GM12878 (cell line): Measurements from ENCODE around the gene TCF4. TPM values are rescaled to one million over a fixed set of nuclear protein-coding genes. Genes with fewer than 3 reads are reported as not detected.
A peak's percentile ranks its signal among the peaks of the same experiment; 100 is the strongest.

Experiments
- ATF7 ChIP-seq: fragments of 450-650 bp; IDR thresholded peaks from 2 replicates; pipeline ENCODE4 v1.6.1; 2016; ENCODE audit warnings: low read depth, mild to moderate bottlenecking
- BHLHE40 ChIP-seq, 2 experiments: fragments of 450-650 bp in 1 of 2; IDR thresholded peaks; 2 replicates each; pipeline ENCODE4 v1.6.1; 2011 to 2017; ENCODE audit warnings: low read depth in 2 of 2, borderline replicate concordance in 1 of 2, improper control_type of control experiment in 1 of 2, low read length in 1 of 2, mild to moderate bottlenecking in 1 of 2
- BMI1 ChIP-seq: fragments of 450-650 bp; IDR thresholded peaks from 2 replicates; pipeline ENCODE4 v1.6.1; 2016; ENCODE audit warnings: mild to moderate bottlenecking, moderate library complexity, borderline replicate concordance
- CBFB ChIP-seq: IDR thresholded peaks from 2 replicates; pipeline ENCODE4 v1.6.1; 2016; ENCODE audit warnings: antibody characterized with exemption, low read depth
- CHD2 ChIP-seq: IDR thresholded peaks from 2 replicates; pipeline ENCODE4 v1.6.1; 2011; ENCODE audit warnings: low read depth, low read length, improper control_type of control experiment, borderline replicate concordance
- EED ChIP-seq: sonication (generic); IDR thresholded peaks from 2 replicates; pipeline ENCODE4 v1.6.1; 2016; ENCODE audit warnings: antibody characterized with exemption, low read depth
- ETV6 ChIP-seq, 2 experiments: fragments of 450-650 bp in 1 of 2; IDR thresholded peaks in 1 of 2; conservative IDR thresholded peaks in 1 of 2; 2 replicates each; pipeline ENCODE4 v1.6.1; 2014; ENCODE audit warnings: antibody characterized with exemption in 1 of 2, borderline replicate concordance in 1 of 2, low read depth in 1 of 2, mild to moderate bottlenecking in 1 of 2, moderate library complexity in 1 of 2
- FOS ChIP-seq: IDR thresholded peaks from 3 replicates; pipeline ENCODE4 v1.6.1; 2011; ENCODE audit warnings: borderline replicate concordance; ENCODE audit not compliant: insufficient read length; ENCODE audit errors: extremely low read depth
- JUNB ChIP-seq: IDR thresholded peaks from 2 replicates; pipeline ENCODE4 v1.6.1; 2016; ENCODE audit warnings: antibody characterized with exemption, mild to moderate bottlenecking
- MEF2B ChIP-seq: fragments of 450-650 bp; IDR thresholded peaks from 2 replicates; pipeline ENCODE4 v1.6.1; 2018; ENCODE audit warnings: mild to moderate bottlenecking, moderate library complexity; ENCODE audit not compliant: partially characterized antibody, poor library complexity, severe bottlenecking
- MYB ChIP-seq: fragments of 150-350 bp; IDR thresholded peaks from 2 replicates; pipeline ENCODE4 v1.6.1; 2014; ENCODE audit warnings: mild to moderate bottlenecking, low read depth, low read length, borderline replicate concordance
- NRF1 ChIP-seq: conservative IDR thresholded peaks from 2 replicates; pipeline ENCODE4 v1.6.1; 2011; ENCODE audit warnings: mild to moderate bottlenecking, low read depth, low read length, improper control_type of control experiment
- PAX5 ChIP-seq: IDR thresholded peaks from 2 replicates; pipeline ENCODE4 v1.6.1; 2011; ENCODE audit warnings: low read depth, low read length, borderline replicate concordance
- RBBP5 ChIP-seq: fragments of 200-600 bp; sonication (generic); conservative IDR thresholded peaks from 2 replicates; pipeline ENCODE4 v1.6.1; 2016
- TBL1XR1 ChIP-seq: IDR thresholded peaks from 2 replicates; pipeline ENCODE4 v1.6.1; 2012; ENCODE audit warnings: low read depth, low read length, improper control_type of control experiment
- ZNF217 ChIP-seq: fragments of 450-650 bp; IDR thresholded peaks from 2 replicates; pipeline ENCODE4 v1.6.1; 2017; ENCODE audit warnings: antibody characterized with exemption, mild to moderate bottlenecking
- ZSCAN29 ChIP-seq: fragments of 450-650 bp; IDR thresholded peaks from 2 replicates; pipeline ENCODE4 v1.6.1; 2017; ENCODE audit warnings: mild to moderate bottlenecking, moderate library complexity
- polyA plus RNA-seq, 11 experiments: library from polyadenylated mRNA; depleted of rRNA in 4 of 11; unstranded in 6 of 11; stranded (reverse) in 5 of 11; fragments of >200 nt; fragmentation: Nextera tagmentation in 4 of 11; fragmentation: Illumina TruSeq in 1 of 11; extraction: Ambion mirVana in 4 of 11; extraction: Trizol in 1 of 11; gene quantifications; 1 replicate in 1 of 11; 2 replicates in 10 of 11; pipeline versions ENCODE4 v1.2.1 to v1.2.3, GENCODE V29; 2011 to 2016; ENCODE audit warnings: inconsistent platforms in 2 of 11, missing spikeins in 2 of 11, low read depth in 1 of 11
- total RNA-seq, 4 experiments: library from RNA; depleted of rRNA in 3 of 4; stranded (reverse); fragments of >200 nt in 3 of 4; fragmentation: Illumina TruSeq in 1 of 4; extraction: Trizol in 1 of 4; gene quantifications; 2 replicates each; pipeline versions ENCODE4 v1.2.1 to v1.2.3, GENCODE V29; 2013 to 2021
- TF ChIP-seq, protein P1 (sequence below): fragments of 450-650 bp; IDR thresholded peaks from 2 replicates; pipeline ENCODE4 v1.6.1; 2017; ENCODE audit warnings: mild to moderate bottlenecking, moderate library complexity
- TF ChIP-seq, protein P2 (sequence below): fragments of 450-650 bp; IDR thresholded peaks from 2 replicates; pipeline ENCODE4 v1.6.1; 2018; ENCODE audit warnings: borderline replicate concordance, mild to moderate bottlenecking; ENCODE audit not compliant: partially characterized antibody
- TF ChIP-seq, protein P3 (sequence below): IDR thresholded peaks from 2 replicates; pipeline ENCODE4 v1.6.1; 2011; ENCODE audit warnings: mild to moderate bottlenecking, low read depth, low read length, moderate library complexity; ENCODE audit not compliant: insufficient replicate concordance
- TF ChIP-seq, protein P4 (sequence below): fragments of 450-650 bp; IDR thresholded peaks from 2 replicates; pipeline ENCODE4 v1.6.1; 2017; ENCODE audit warnings: mild to moderate bottlenecking, low read depth, inconsistent platforms; ENCODE audit not compliant: poor library complexity, severe bottlenecking

TCF4 gene
- total and polyA plus RNA-seq, 10 of the 15 experiments (the other 5 are each of a cell fraction or from before 2014, with no cell fraction given): 15.2 to 94.0 (median 31.5) TPM

DNA sequence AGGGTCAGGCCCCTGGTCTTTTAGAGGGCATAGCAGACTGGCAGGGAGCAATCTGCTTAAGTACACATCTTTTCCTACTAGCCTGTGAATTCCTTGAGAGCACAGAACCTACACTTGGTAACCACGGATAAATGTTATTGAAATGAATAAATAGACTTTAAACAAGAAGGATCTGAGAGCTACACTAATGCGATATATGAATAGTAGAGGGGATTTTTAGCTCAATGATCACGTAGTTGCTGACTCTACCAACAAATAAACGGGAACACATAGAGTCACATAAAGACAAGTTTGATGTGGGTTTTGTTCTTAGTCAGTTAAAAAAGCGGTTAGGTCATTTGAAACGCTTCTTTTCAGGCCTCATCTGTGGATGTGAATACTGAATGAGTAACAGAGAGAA, 338.4 kb downstream of the TCF4 start (continued):
- TF ChIP-seq, protein P1, sequence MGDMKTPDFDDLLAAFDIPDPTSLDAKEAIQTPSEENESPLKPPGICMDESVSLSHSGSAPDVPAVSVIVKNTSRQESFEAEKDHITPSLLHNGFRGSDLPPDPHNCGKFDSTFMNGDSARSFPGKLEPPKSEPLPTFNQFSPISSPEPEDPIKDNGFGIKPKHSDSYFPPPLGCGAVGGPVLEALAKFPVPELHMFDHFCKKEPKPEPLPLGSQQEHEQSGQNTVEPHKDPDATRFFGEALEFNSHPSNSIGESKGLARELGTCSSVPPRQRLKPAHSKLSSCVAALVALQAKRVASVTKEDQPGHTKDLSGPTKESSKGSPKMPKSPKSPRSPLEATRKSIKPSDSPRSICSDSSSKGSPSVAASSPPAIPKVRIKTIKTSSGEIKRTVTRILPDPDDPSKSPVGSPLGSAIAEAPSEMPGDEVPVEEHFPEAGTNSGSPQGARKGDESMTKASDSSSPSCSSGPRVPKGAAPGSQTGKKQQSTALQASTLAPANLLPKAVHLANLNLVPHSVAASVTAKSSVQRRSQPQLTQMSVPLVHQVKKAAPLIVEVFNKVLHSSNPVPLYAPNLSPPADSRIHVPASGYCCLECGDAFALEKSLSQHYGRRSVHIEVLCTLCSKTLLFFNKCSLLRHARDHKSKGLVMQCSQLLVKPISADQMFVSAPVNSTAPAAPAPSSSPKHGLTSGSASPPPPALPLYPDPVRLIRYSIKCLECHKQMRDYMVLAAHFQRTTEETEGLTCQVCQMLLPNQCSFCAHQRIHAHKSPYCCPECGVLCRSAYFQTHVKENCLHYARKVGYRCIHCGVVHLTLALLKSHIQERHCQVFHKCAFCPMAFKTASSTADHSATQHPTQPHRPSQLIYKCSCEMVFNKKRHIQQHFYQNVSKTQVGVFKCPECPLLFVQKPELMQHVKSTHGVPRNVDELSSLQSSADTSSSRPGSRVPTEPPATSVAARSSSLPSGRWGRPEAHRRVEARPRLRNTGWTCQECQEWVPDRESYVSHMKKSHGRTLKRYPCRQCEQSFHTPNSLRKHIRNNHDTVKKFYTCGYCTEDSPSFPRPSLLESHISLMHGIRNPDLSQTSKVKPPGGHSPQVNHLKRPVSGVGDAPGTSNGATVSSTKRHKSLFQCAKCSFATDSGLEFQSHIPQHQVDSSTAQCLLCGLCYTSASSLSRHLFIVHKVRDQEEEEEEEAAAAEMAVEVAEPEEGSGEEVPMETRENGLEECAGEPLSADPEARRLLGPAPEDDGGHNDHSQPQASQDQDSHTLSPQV: 0 out of 2 replicates have a peak, but pooled peaks have one; percentile 22
- TF ChIP-seq ZSCAN29: no peak
- TF ChIP-seq ATF7: peak; percentile 88
- no peak for TF ChIP-seq FOS
- peak in 1 of 2 experiments; percentile 46; a peak in 1 of 4 replicates for TF ChIP-seq ETV6 (conservative IDR thresholded peaks at IDR 0.05 in 1 of 2, IDR thresholded peaks at IDR 0.05 in 1 of 2; ENCODE audit: borderline replicate concordance in 1 of 2, low read depth in 1 of 2)
- no peak; a peak in 1 of 4 replicates for TF ChIP-seq BHLHE40 (IDR thresholded peaks at IDR 0.05; ENCODE audit: borderline replicate concordance in 1 of 2, low read depth in 2 of 2, low read length in 1 of 2)
- no peak for TF ChIP-seq BMI1
- TF ChIP-seq ZNF217: no peak; the same call in 1 of the 2 replicates
- TF ChIP-seq, protein P2, sequence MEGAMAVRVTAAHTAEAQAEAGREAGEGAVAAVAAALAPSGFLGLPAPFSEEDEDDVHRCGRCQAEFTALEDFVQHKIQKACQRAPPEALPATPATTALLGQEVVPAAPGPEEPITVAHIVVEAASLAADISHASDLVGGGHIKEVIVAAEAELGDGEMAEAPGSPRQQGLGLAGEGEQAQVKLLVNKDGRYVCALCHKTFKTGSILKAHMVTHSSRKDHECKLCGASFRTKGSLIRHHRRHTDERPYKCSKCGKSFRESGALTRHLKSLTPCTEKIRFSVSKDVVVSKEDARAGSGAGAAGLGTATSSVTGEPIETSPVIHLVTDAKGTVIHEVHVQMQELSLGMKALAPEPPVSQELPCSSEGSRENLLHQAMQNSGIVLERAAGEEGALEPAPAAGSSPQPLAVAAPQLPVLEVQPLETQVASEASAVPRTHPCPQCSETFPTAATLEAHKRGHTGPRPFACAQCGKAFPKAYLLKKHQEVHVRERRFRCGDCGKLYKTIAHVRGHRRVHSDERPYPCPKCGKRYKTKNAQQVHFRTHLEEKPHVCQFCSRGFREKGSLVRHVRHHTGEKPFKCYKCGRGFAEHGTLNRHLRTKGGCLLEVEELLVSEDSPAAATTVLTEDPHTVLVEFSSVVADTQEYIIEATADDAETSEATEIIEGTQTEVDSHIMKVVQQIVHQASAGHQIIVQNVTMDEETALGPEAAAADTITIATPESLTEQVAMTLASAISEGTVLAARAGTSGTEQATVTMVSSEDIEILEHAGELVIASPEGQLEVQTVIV: no peak
- TF ChIP-seq, protein P3, sequence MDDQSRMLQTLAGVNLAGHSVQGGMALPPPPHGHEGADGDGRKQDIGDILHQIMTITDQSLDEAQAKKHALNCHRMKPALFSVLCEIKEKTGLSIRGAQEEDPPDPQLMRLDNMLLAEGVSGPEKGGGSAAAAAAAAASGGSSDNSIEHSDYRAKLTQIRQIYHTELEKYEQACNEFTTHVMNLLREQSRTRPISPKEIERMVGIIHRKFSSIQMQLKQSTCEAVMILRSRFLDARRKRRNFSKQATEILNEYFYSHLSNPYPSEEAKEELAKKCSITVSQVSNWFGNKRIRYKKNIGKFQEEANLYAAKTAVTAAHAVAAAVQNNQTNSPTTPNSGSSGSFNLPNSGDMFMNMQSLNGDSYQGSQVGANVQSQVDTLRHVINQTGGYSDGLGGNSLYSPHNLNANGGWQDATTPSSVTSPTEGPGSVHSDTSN: no peak
- TF ChIP-seq PAX5: no peak
- TF ChIP-seq, protein P4, sequence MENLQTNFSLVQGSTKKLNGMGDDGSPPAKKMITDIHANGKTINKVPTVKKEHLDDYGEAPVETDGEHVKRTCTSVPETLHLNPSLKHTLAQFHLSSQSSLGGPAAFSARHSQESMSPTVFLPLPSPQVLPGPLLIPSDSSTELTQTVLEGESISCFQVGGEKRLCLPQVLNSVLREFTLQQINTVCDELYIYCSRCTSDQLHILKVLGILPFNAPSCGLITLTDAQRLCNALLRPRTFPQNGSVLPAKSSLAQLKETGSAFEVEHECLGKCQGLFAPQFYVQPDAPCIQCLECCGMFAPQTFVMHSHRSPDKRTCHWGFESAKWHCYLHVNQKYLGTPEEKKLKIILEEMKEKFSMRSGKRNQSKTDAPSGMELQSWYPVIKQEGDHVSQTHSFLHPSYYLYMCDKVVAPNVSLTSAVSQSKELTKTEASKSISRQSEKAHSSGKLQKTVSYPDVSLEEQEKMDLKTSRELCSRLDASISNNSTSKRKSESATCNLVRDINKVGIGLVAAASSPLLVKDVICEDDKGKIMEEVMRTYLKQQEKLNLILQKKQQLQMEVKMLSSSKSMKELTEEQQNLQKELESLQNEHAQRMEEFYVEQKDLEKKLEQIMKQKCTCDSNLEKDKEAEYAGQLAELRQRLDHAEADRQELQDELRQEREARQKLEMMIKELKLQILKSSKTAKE: no peak
- TF ChIP-seq CBFB: peak; percentile 38; the same call in 1 of the 2 replicates
- TF ChIP-seq JUNB: peak; percentile 92
- TF ChIP-seq MEF2B: no peak
- peak; percentile 41; the same call in 1 of the 2 replicates for TF ChIP-seq TBL1XR1
- no peak for TF ChIP-seq NRF1
- no peak for TF ChIP-seq CHD2
- 0 out of 2 replicates have a peak, but pooled peaks have one; percentile 41 for TF ChIP-seq EED
- TF ChIP-seq MYB: no peak
- no peak for TF ChIP-seq RBBP5
